ENCODE measurements around the gene ARSA. TPM values are rescaled to one million over a fixed set of nuclear protein-coding genes. Genes with fewer than 3 reads are reported as not detected.

ARSA gene
- total and polyA plus RNA-seq, 4 donors = 9.8 to 47.1 (median 32.4) TPM

DNA sequence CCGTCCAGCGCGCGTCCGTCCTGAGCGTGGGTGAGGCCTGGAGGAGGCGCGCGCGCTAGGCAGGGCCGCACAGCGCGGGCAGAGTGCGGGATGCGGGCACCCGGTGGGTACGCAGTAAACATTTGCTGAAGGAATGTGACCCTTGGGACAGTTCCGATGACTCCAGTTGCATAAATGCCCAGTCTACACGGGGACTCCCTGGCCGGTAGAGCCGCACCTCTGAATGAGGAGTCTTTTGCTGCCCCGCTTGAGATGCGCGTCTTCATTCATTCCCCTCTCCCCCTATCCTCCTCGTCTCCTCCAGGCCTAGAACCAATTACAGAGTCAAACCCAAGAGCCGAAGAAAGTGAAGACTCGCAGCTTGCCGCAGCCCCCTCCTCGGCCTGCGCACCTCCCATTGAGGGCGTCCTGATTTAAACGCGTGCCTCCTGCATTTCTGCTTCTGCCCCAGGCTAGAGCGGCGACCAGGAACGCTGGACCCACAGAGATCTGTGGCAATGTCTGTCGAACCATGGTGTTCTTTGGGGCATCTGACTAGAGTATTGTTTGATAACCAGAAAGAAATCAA, 44.6 kb downstream of the ARSA start:
- H3K4me1 ChIP-seq (ENCODE audit: control insufficient read depth, insufficient read depth, low read length) = peaks cover 34% of the 10 kb centered on the region
- DNase-seq (ENCODE audit: low read depth in 4 of 6, low spot score in 6 of 6) = no peak
- H3K9me3 ChIP-seq (ENCODE audit: control insufficient read depth, insufficient read depth, low read length) = no peaks in the 10 kb centered on the region
- 6% methylated on average over 37 of the region's 37 CpGs for WGBS (ENCODE audit: insufficient coverage)
- no peak overlapping the region for H3K27ac ChIP-seq (ENCODE audit: low read depth, low read length)
- H3K27me3 ChIP-seq (ENCODE audit: control insufficient read depth, insufficient read depth, low read length) = no peaks in the 10 kb centered on the region
- peak overlapping the region; percentile 49 for H3K4me3 ChIP-seq (ENCODE audit: low read depth, low read length)
- H3K36me3 ChIP-seq (ENCODE audit: control insufficient read depth, insufficient read depth, low read length) = peaks cover 36% of the 10 kb centered on the region

DNA sequence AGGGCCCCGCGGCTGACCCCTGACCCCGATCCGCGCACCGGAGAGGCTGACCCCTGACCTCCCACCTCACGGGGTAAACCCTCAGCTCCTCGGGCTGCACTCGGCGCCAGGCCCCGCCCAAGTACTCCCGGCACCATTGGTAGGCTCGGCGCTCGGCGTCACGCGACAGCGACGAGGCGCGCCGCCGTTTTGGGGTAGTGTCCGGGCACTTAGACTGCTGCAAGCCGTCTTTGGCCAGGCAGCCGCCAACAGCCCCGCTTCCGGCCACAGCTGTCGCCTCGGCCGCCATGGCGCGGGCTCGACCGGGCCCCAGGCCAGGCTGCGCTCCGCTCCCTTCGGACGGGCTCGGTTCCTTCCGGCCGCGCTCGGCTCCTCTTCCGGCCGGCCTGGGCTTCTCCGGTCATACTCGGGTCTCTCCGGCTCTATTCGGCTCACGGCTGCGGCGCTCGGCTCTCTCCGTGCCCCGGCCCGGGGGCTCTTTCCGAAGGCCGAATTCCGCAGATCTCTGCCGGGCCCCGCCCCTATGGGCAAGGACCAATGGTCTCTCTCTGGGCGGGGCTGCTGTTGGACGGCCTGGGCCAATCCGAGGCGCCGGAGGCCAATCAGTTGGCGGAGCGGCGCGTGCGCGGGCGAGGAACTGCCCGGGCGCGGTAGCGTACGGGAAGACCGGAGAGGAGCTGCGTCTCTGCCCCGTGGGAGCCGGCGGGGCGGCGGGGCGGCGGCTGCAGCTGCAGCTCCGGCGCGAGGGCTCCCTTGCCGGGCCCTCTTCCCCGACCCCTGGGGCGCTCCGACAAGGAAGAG, 45.3 kb downstream of the ARSA start, which contains the start of gene CHKB:
CHKB (minus strand) TSS at position 357 of the 801 bp plus-strand sequence; CDS start at position 289, 68 bp downstream.
- Histone ChIP-seq H3K36me3 (ENCODE audit: control insufficient read depth, insufficient read depth, low read length) (peaks cover 37% of the 10 kb centered on the region), H3K4me3 (ENCODE audit: low read depth, low read length) (peak within 1 kb of the TSS; percentile 89), H3K9me3 (ENCODE audit: control insufficient read depth, insufficient read depth, low read length) (no peaks in the 10 kb centered on the region), H3K27me3 (ENCODE audit: control insufficient read depth, insufficient read depth, low read length) (no peaks in the 10 kb centered on the region), H3K27ac (ENCODE audit: low read depth, low read length) (peak within 1 kb of the TSS; percentile 88), H3K4me1 (ENCODE audit: control insufficient read depth, insufficient read depth, low read length) (peaks cover 39% of the 10 kb centered on the region)
- under 1% methylated on average over 96 of the region's 96 CpGs for WGBS (ENCODE audit: insufficient coverage)
- DNase-seq (ENCODE audit: low read depth in 4 of 6, low spot score in 6 of 6) = peak; percentile 94 to 100 (median 98)

DNA sequence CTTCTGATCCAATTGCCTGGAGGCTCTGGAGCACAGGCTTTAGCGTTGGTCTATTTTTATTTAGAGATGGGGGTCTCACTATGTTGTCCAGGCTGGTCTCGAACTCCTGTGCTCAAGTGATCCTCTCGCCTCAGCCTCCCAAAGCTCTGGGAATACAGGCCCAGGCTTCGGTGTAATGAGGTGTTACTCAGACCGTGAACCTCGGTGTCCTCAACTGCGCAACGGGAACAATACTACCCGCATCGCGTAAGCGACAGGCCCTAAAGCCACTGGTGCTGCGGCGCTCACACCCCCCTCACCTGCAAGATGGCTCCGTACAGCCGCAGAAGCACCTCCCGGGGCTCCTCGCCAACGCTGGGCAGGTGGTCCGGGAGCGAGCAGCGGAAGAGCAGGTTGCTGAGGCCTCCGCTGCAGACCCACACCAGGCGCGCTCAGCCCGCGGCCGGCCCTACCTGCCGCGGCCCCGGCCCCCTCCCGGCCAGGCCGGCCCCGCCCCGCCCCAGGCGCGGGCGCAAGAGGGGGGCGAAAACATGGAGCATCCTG, 45.9 kb downstream of the ARSA start:
- peak in 1 of 6 donors; percentile 60 for DNase-seq (ENCODE audit: low read depth in 4 of 6, low spot score in 6 of 6)
- peak overlapping the region; percentile 89 for H3K4me3 ChIP-seq (ENCODE audit: low read depth, low read length)
- H3K9me3 ChIP-seq (ENCODE audit: control insufficient read depth, insufficient read depth, low read length) = no peaks in the 10 kb centered on the region
- no peaks in the 10 kb centered on the region for H3K27me3 ChIP-seq (ENCODE audit: control insufficient read depth, insufficient read depth, low read length)
- peaks cover 41% of the 10 kb centered on the region for H3K36me3 ChIP-seq (ENCODE audit: control insufficient read depth, insufficient read depth, low read length)
- H3K4me1 ChIP-seq (ENCODE audit: control insufficient read depth, insufficient read depth, low read length) = peaks cover 39% of the 10 kb centered on the region
- H3K27ac ChIP-seq (ENCODE audit: low read depth, low read length) = peak overlapping the region; percentile 88
- 5% methylated on average over 38 of the region's 39 CpGs for WGBS (ENCODE audit: insufficient coverage)

GRCh38 chr22:50581031-50581949, 46.7 kb downstream of the ARSA start:
- H3K36me3 ChIP-seq (ENCODE audit: control insufficient read depth, insufficient read depth, low read length) = peaks cover 49% of the 10 kb centered on the region
- peak overlapping the region; percentile 89 for H3K4me3 ChIP-seq (ENCODE audit: low read depth, low read length)
- DNase-seq (ENCODE audit: low read depth in 4 of 6, low spot score in 6 of 6) = no peak
- H3K9me3 ChIP-seq (ENCODE audit: control insufficient read depth, insufficient read depth, low read length) = no peaks in the 10 kb centered on the region
- no peak overlapping the region for H3K27ac ChIP-seq (ENCODE audit: low read depth, low read length)
- 92% methylated on average over 21 of the region's 22 CpGs for WGBS (ENCODE audit: insufficient coverage)
- no peaks in the 10 kb centered on the region for H3K27me3 ChIP-seq (ENCODE audit: control insufficient read depth, insufficient read depth, low read length)
- peaks cover 39% of the 10 kb centered on the region for H3K4me1 ChIP-seq (ENCODE audit: control insufficient read depth, insufficient read depth, low read length)

- no peak overlapping the region for H3K4me3 ChIP-seq (ENCODE audit: low read depth, low read length)
- H3K27ac ChIP-seq (ENCODE audit: low read depth, low read length) = no peak overlapping the region
- H3K4me1 ChIP-seq (ENCODE audit: control insufficient read depth, insufficient read depth, low read length) = peaks cover 39% of the 10 kb centered on the region
- no peaks in the 10 kb centered on the region for H3K27me3 ChIP-seq (ENCODE audit: control insufficient read depth, insufficient read depth, low read length)
- no peak for DNase-seq (ENCODE audit: low read depth in 4 of 6, low spot score in 6 of 6)
- WGBS (ENCODE audit: insufficient coverage) = 100% methylated on average over 1 of the region's 4 CpGs
- H3K36me3 ChIP-seq (ENCODE audit: control insufficient read depth, insufficient read depth, low read length) = peaks cover 59% of the 10 kb centered on the region
- H3K9me3 ChIP-seq (ENCODE audit: control insufficient read depth, insufficient read depth, low read length) = no peaks in the 10 kb centered on the region
These were observed 48.2 kb downstream of the ARSA start for GRCh38 chr22:50579752-50580151.

- no peak for DNase-seq (ENCODE audit: low read depth in 4 of 6, low spot score in 6 of 6)
- peaks cover 64% of the 10 kb centered on the region for H3K36me3 ChIP-seq (ENCODE audit: control insufficient read depth, insufficient read depth, low read length)
- 66% methylated on average over 5 of the region's 8 CpGs for WGBS (ENCODE audit: insufficient coverage)
These were observed 49.1 kb downstream of the ARSA start for GRCh38 chr22:50578776-50579310.

DNA sequence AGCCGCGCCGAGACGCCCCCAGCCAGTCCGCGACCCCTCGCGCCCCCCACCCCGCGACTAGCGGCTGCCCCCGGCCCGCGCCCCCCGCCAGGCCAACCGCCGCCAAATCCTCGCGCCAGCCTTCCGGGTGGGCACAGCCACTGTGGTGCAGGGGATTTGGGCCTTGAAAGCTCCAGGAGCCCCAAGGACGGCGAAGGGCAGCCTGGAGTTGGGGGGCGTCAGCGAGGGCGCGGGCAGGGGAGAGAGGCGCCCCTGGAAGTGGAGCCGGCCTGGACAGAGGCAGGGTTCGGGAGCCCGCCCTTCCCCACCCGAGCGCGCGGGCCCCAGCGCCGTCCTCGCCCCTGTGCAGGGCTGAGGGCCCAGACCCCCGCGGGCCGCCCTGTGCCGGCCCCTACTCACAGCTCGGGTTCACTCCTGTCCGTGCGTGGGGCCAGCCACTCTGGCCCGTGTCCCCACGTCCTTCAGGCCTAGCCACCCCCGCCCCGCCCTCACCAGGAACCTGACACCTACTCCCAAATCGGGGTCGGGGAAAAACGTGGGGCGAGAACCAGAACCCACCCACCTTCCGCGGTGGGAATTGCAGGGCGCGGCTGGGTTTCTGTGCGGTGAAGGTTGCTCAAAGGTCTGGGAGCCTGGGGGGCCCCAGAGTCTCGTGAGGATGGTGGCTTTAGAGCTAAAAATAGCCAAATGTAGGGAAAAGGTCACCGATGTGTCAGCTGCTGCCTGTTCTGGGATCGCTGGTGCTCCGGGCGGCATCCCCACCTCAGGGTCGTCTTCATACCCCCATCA, 49.8 kb downstream of the ARSA start, which contains the start of gene CPT1B:
CPT1B (minus strand) TSS at position 441 of the 789 bp plus-strand sequence. CDS start 512 bp downstream, outside the sequence.
- Histone ChIP-seq H3K27ac (ENCODE audit: low read depth, low read length) (no peak within 1 kb of the TSS), H3K27me3 (ENCODE audit: control insufficient read depth, insufficient read depth, low read length) (no peaks in the 10 kb centered on the region), H3K4me3 (ENCODE audit: low read depth, low read length) (no peak within 1 kb of the TSS), H3K9me3 (ENCODE audit: control insufficient read depth, insufficient read depth, low read length) (no peaks in the 10 kb centered on the region), H3K36me3 (ENCODE audit: control insufficient read depth, insufficient read depth, low read length) (peaks cover 70% of the 10 kb centered on the region), H3K4me1 (ENCODE audit: control insufficient read depth, insufficient read depth, low read length) (peaks cover 44% of the 10 kb centered on the region)
- no peak for DNase-seq (ENCODE audit: low read depth in 4 of 6, low spot score in 6 of 6)
- 12% methylated on average over 47 of the region's 63 CpGs for WGBS (ENCODE audit: insufficient coverage)

More at GRCh38 chr22:50578776-50579310, 49.1 kb downstream of the ARSA start:
- peaks cover 44% of the 10 kb centered on the region for H3K4me1 ChIP-seq (ENCODE audit: control insufficient read depth, insufficient read depth, low read length)
- H3K9me3 ChIP-seq (ENCODE audit: control insufficient read depth, insufficient read depth, low read length) = no peaks in the 10 kb centered on the region
- no peak overlapping the region for H3K4me3 ChIP-seq (ENCODE audit: low read depth, low read length)
- no peaks in the 10 kb centered on the region for H3K27me3 ChIP-seq (ENCODE audit: control insufficient read depth, insufficient read depth, low read length)
- no peak overlapping the region for H3K27ac ChIP-seq (ENCODE audit: low read depth, low read length)

- Histone ChIP-seq H3K36me3 (ENCODE audit: control insufficient read depth, insufficient read depth, low read length) (peaks cover 76% of the 10 kb centered on the region), H3K27ac (ENCODE audit: low read depth, low read length) (no peak overlapping the region), H3K4me3 (ENCODE audit: low read depth, low read length) (no peak overlapping the region), H3K4me1 (ENCODE audit: control insufficient read depth, insufficient read depth, low read length) (peaks cover 45% of the 10 kb centered on the region), H3K27me3 (ENCODE audit: control insufficient read depth, insufficient read depth, low read length) (no peaks in the 10 kb centered on the region), H3K9me3 (ENCODE audit: control insufficient read depth, insufficient read depth, low read length) (no peaks in the 10 kb centered on the region)
- WGBS (ENCODE audit: insufficient coverage) = 34% methylated on average over 23 of the region's 23 CpGs
- DNase-seq (ENCODE audit: low read depth in 4 of 6, low spot score in 6 of 6) = no peak
These were observed 50.3 kb downstream of the ARSA start for GRCh38 chr22:50577697-50577986.

Measured in spinal cord (tissue), 10 donors.